Gastroesophageal sphincter (tissue), 3 donors: ENCODE results near the gene NCSTN.
"Not testable (repeated sequence)": the region's sequence is repeated elsewhere in the genome, so short reads cannot be mapped to it uniquely, and the experiment has no call there.

ENCODE experiments used
- EP300 ChIP-seq: sonication (generic); formaldehyde crosslinking; IDR thresholded peaks from one replicate; pipeline ENCODE4 v1.6.1; 2017; ENCODE audit warnings: antibody characterized with exemption, mild to moderate bottlenecking
- POLR2A ChIP-seq, 2 donors: fragments of 450-650 bp; IDR thresholded peaks; one replicate each; pipeline ENCODE4 v1.6.1; 2017; ENCODE audit warnings: antibody characterized with exemption in 2 of 2, mild to moderate bottlenecking in 2 of 2, moderate library complexity in 1 of 2
- POLR2AphosphoS5 ChIP-seq: sonication (generic); formaldehyde crosslinking; IDR thresholded peaks from one replicate; pipeline ENCODE4 v1.6.1; 2017; ENCODE audit warnings: antibody characterized with exemption
- TF ChIP-seq, protein P1 (sequence below), 4 experiments: fragments of 200-600 bp in 2 of 4; fragments of 450-650 bp in 2 of 4; sonication (generic) in 1 of 4; IDR thresholded peaks; one replicate each; pipeline ENCODE4 v1.5.1; 2017 to 2019; ENCODE audit warnings: antibody characterized with exemption in 4 of 4, mild to moderate bottlenecking in 2 of 4, moderate library complexity in 2 of 4

DNA sequence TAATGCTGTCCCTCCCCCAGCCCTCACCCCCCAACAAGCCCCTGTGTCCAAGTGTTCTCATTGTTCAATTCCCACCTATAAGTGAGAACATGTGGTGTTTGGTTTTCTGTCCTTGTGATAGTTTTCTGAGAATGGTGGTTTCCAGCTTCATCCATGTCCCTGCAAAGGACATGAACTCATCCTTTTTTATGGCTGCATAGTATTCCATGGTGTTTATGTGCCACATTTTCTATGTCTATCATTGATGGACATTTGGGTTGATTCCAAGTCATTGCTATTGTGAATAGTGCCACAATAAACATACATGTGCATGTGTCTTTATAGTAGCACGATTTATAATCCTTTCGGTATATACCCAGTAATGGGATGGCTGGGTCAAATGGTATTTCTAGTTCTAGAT lies 41.6 kb downstream of the NCSTN start:
- TF ChIP-seq, protein P1, sequence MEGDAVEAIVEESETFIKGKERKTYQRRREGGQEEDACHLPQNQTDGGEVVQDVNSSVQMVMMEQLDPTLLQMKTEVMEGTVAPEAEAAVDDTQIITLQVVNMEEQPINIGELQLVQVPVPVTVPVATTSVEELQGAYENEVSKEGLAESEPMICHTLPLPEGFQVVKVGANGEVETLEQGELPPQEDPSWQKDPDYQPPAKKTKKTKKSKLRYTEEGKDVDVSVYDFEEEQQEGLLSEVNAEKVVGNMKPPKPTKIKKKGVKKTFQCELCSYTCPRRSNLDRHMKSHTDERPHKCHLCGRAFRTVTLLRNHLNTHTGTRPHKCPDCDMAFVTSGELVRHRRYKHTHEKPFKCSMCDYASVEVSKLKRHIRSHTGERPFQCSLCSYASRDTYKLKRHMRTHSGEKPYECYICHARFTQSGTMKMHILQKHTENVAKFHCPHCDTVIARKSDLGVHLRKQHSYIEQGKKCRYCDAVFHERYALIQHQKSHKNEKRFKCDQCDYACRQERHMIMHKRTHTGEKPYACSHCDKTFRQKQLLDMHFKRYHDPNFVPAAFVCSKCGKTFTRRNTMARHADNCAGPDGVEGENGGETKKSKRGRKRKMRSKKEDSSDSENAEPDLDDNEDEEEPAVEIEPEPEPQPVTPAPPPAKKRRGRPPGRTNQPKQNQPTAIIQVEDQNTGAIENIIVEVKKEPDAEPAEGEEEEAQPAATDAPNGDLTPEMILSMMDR (IDR thresholded peaks at IDR 0.05), result not testable (repeated sequence)
- TF ChIP-seq POLR2AphosphoS5; POLR2A (IDR thresholded peaks at IDR 0.05); EP300: not testable (repeated sequence)
